PC-9 (cell line): ENCODE data around the gene PUS1.

Experiments used
- CTCF ChIP-seq: fragments of 200-600 bp; sonication (generic); conservative IDR thresholded peaks from 2 replicates; pipeline ENCODE4 v1.6.1; 2017; ENCODE audit warnings: mixed run types, antibody characterized with exemption, mild to moderate bottlenecking, moderate library complexity
- EZH2 ChIP-seq: fragments of 200-600 bp; sonication (generic); IDR thresholded peaks from 2 replicates; pipeline ENCODE4 v1.8.0; 2017; ENCODE audit warnings: antibody characterized with exemption, low read depth

GRCh38 chr12:131959116-131959515 is 30.0 kb downstream of the PUS1 start:
- TF ChIP-seq CTCF (no peak), EZH2 (no peak)
